A673 (cell line): ENCODE measurements around the gene ERAP2. TPM values are rescaled to one million over a fixed set of nuclear protein-coding genes. Genes with fewer than 3 reads are reported as not detected.

Experiments used
- BruUV-seq: library from RNA; stranded (reverse); fragments of 400-500 nt; replicated peaks from 2 replicates; lab custom pipeline; 2021; lab: Mats Ljungman, UMichigan
- CTCF ChIA-PET: fragments of 300-600 bp; sonication (Branson Sonifier 250); formaldehyde crosslinking; loops from one replicate; lab custom pipeline; 2022; ENCODE audit warnings: antibody characterized with exemption; lab: Charles Lee
- POLR2A ChIA-PET: fragments of 300-600 bp; sonication (Branson Sonifier 250); formaldehyde crosslinking; loops from one replicate; lab custom pipeline; 2022; ENCODE audit warnings: antibody characterized with exemption; ENCODE audit not compliant: low non-redundant PET; lab: Charles Lee
- DNase-seq: peaks from one replicate; pipeline ENCODE4 v3.0.0-alpha.2; 2015; ENCODE audit warnings: low spot score
- H3K27ac ChIP-seq: fragments of 200-600 bp; sonication (generic); 2 replicates; pipeline ENCODE4 v1.5.1; 2016; ENCODE audit warnings: mixed run types, low read depth, mild to moderate bottlenecking, mixed read lengths, antibody characterized with exemption, low read length; ENCODE audit not compliant: poor library complexity, severe bottlenecking
- H3K27me3 ChIP-seq: fragments of 200-600 bp; sonication (generic); replicated peaks from 2 replicates; pipeline ENCODE4 v1.6.1; 2017; ENCODE audit warnings: mixed run types, low read depth, mild to moderate bottlenecking, mixed read lengths, antibody characterized with exemption, low read length; ENCODE audit not compliant: insufficient read depth, poor library complexity
- H3K36me3 ChIP-seq: fragments of 200-600 bp; sonication (generic); 2 replicates; pipeline ENCODE4 v1.6.1; 2016; ENCODE audit warnings: mixed run types, mild to moderate bottlenecking, mixed read lengths, antibody characterized with exemption, low read length; ENCODE audit not compliant: insufficient read depth, poor library complexity, severe bottlenecking
- H3K4me1 ChIP-seq: fragments of 200-600 bp; sonication (generic); 2 replicates; pipeline ENCODE4 v1.6.1; 2017; ENCODE audit warnings: mixed run types, mild to moderate bottlenecking, mixed read lengths, antibody characterized with exemption, low read length; ENCODE audit not compliant: insufficient read depth, poor library complexity, severe bottlenecking
- H3K4me3 ChIP-seq: fragments of 200-600 bp; sonication (generic); 2 replicates; pipeline ENCODE4 v1.5.1; 2016; ENCODE audit warnings: low read depth, mixed run types, mild to moderate bottlenecking, mixed read lengths, low read length; ENCODE audit not compliant: poor library complexity, severe bottlenecking
- H3K9me3 ChIP-seq: fragments of 200-600 bp; sonication (generic); 2 replicates; pipeline ENCODE4 v1.6.1; 2016; ENCODE audit warnings: mixed run types, low read depth, mild to moderate bottlenecking, mixed read lengths, antibody characterized with exemption, low read length; ENCODE audit not compliant: poor library complexity, severe bottlenecking
- EZH2 ChIP-seq: fragments of 200-600 bp; sonication (generic); IDR thresholded peaks from 2 replicates; pipeline ENCODE4 v1.6.1; 2017; ENCODE audit warnings: borderline replicate concordance, low read depth, mild to moderate bottlenecking, mixed read lengths, antibody characterized with exemption, low read length; ENCODE audit not compliant: poor library complexity, severe bottlenecking
- intact Hi-C: fragments of 100-400 bp; cut with micrococcal nuclease; formaldehyde crosslinking; loops from one replicate; pipeline ENCODE4 v1.10.0; 2022; ENCODE audit not compliant: unreplicated experiment
- total RNA-seq: library from RNA; stranded (reverse); gene quantifications from 2 replicates; pipeline ENCODE4 v1.2.3, GENCODE V29; 2021
- TF ChIP-seq, protein P1 (sequence below): fragments of 300-800, 200-600 bp; sonication (generic); conservative IDR thresholded peaks from 2 replicates; pipeline ENCODE4 v1.5.1; 2017; ENCODE audit warnings: low read depth, mild to moderate bottlenecking, antibody characterized with exemption, low read length, moderate library complexity, mixed read lengths

ERAP2 gene
- total RNA-seq, 1 experiment from 2014 or later: 2.6 TPM

- H3K4me3 ChIP-seq: no peak overlapping the region
- CTCF ChIA-PET: no interaction called here
- H3K27ac ChIP-seq: no peak overlapping the region
- no peaks in the 10 kb centered on the region for H3K9me3 ChIP-seq
- H3K4me1 ChIP-seq: no peaks in the 10 kb centered on the region
- TF ChIP-seq, protein P1, sequence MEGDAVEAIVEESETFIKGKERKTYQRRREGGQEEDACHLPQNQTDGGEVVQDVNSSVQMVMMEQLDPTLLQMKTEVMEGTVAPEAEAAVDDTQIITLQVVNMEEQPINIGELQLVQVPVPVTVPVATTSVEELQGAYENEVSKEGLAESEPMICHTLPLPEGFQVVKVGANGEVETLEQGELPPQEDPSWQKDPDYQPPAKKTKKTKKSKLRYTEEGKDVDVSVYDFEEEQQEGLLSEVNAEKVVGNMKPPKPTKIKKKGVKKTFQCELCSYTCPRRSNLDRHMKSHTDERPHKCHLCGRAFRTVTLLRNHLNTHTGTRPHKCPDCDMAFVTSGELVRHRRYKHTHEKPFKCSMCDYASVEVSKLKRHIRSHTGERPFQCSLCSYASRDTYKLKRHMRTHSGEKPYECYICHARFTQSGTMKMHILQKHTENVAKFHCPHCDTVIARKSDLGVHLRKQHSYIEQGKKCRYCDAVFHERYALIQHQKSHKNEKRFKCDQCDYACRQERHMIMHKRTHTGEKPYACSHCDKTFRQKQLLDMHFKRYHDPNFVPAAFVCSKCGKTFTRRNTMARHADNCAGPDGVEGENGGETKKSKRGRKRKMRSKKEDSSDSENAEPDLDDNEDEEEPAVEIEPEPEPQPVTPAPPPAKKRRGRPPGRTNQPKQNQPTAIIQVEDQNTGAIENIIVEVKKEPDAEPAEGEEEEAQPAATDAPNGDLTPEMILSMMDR: no peak
- no peak for TF ChIP-seq EZH2
- POLR2A ChIA-PET: no interaction called here
- intact Hi-C loops: no loop called here
- DNase-seq: no peak
- no peaks in the 10 kb centered on the region for H3K36me3 ChIP-seq
- no TSS peak for BruUV-seq
- H3K27me3 ChIP-seq: no peaks in the 10 kb centered on the region
Measured at GRCh38 chr5:96835791-96836191, 40.5 kb upstream of the ERAP2 start.

DNA sequence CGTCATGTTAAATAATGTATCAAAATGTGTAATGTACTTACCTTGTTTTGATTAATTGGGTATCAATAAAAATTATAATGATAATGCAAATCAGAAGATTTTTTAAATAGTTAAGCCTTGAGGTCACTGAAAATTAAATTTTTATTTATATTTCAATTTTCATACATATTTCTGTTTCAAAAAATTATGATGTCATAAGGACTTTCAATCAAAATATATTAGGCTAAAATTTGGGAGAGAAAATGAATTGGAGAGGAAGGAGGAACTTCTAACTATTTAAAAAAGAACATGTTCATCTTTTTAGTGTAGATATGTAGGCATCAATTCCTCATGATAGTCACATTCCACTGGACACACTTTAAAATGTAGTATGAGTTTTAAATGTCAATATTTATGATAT is 39.5 kb upstream of the ERAP2 start:
- DNase-seq: no peak
- TF ChIP-seq EZH2: no peak
- TF ChIP-seq, protein P1: no peak
- H3K4me3 ChIP-seq: no peak overlapping the region
- POLR2A ChIA-PET: no interaction called here
- intact Hi-C loops: no loop called here
- BruUV-seq: no TSS peak
- CTCF ChIA-PET: no interaction called here
- H3K4me1 ChIP-seq: no peaks in the 10 kb centered on the region
- H3K27me3 ChIP-seq: no peaks in the 10 kb centered on the region
- no peak overlapping the region for H3K27ac ChIP-seq
- H3K36me3 ChIP-seq: no peaks in the 10 kb centered on the region
- no peaks in the 10 kb centered on the region for H3K9me3 ChIP-seq

DNA sequence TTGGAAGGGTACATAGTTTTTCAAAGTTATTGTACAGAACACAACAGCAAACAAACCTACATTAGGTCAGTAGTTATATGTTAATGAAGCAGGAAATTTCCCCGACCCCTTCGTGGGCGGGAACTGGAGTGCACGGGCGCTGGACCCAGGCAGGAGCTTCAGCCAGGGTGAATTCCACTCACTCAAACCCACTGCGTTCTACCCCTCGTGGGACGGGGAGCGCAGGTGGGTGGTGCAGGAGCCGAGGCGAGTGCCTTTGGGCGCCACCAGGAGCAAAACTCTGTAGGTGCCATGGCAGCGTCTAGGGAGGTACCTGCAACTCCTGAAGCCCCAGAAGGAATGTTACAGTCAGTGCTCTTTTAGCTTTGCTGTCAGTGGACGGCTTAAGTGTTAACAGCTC is 39.0 kb upstream of the ERAP2 start:
- ChIA-PET CTCF (no interaction called here), POLR2A (interaction anchor here (0.7 kb wide), 1 partner anchor 32 kb away, joined by 8 read pairs; no protein-coding TSS in a partner anchor)
- BruUV-seq: no TSS peak
- intact Hi-C loops: no loop called here
- H3K9me3 ChIP-seq: no peaks in the 10 kb centered on the region
- H3K4me3 ChIP-seq: no peak overlapping the region
- H3K27me3 ChIP-seq: no peaks in the 10 kb centered on the region
- no peaks in the 10 kb centered on the region for H3K4me1 ChIP-seq
- TF ChIP-seq, protein P1: no peak
- no peak for TF ChIP-seq EZH2
- no peak for DNase-seq
- H3K36me3 ChIP-seq: no peaks in the 10 kb centered on the region
- no peak overlapping the region for H3K27ac ChIP-seq
